ENCODE data around the gene LSR.

LSR gene

GRCh38 chr19:35298561-35298972 is 49.8 kb downstream of the LSR start:
- in situ Hi-C loops (cut with MboI; ENCODE audit: low sequenced_read_pairs), result no loop called here

GRCh38 chr19:35299523-35300338 is 50.9 kb downstream of the LSR start:
- in situ Hi-C loops (cut with MboI; ENCODE audit: low sequenced_read_pairs), result no loop called here

- in situ Hi-C loops (cut with MboI; ENCODE audit: low sequenced_read_pairs), result no loop called here
These were observed 51.5 kb downstream of the LSR start for GRCh38 chr19:35300339-35300649.

DNA sequence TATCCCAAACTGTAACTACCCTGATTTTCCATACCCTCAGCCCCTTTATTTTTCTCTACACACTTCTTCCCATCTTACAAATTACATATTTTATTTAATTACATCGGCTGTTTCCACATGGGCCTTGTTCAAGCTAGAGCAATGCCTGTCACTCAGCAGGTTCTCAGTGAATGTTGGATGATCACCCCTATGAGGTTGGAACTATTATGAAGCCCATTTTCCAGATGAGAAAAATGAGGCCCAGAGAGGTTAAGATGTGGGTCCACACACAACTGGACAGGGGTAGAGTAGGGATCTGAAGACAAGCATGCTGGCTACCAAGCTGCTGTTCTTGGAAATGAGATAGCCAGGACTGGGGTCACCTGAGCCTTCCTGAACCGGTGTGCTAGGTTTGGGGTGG is 53.2 kb downstream of the LSR start:
- in situ Hi-C loops (cut with MboI; ENCODE audit: low sequenced_read_pairs), result no loop called here

DNA sequence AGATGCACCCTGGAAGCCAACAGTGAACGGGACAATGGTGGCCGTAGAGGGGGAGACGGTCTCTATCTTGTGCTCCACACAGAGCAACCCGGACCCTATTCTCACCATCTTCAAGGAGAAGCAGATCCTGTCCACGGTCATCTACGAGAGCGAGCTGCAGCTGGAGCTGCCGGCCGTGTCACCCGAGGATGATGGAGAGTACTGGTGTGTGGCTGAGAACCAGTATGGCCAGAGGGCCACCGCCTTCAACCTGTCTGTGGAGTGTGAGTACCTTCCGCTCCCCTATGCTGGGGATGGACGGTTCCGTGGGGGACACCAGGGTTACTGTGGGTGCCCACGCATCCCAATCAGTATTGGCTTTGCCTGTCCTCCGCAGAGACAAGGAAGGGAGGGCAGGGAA is 53.6 kb downstream of the LSR start:
- in situ Hi-C loops (cut with MboI; ENCODE audit: low sequenced_read_pairs), result no loop called here

- in situ Hi-C loops (cut with MboI; ENCODE audit: low sequenced_read_pairs), result no loop called here
These were observed 54.6 kb downstream of the LSR start for GRCh38 chr19:35303357-35303915.

GRCh38 chr19:35304036-35304435 is 55.2 kb downstream of the LSR start:
- in situ Hi-C loops (cut with MboI; ENCODE audit: low sequenced_read_pairs), result no loop called here

DNA sequence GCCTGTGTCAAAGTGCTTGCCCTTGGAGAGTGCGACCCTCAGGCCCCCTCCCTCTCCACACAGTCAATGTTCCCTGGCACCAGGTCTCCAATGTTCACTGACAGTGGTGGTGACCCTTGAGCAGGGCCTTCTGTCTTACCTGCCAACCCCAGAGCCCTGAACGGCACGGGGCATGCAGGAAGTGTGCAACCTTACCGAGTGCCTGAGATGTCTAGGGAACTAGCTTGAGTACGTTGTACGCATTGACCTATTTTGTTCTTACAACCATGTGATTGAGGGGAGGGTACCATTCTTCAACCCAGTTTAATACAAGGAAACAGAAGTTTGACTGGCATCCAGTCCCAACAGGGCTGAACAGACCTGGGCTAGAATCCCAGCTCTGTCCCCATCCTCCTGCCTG is 56.4 kb downstream of the LSR start:
- in situ Hi-C loops (cut with MboI; ENCODE audit: low sequenced_read_pairs), result no loop called here

DNA sequence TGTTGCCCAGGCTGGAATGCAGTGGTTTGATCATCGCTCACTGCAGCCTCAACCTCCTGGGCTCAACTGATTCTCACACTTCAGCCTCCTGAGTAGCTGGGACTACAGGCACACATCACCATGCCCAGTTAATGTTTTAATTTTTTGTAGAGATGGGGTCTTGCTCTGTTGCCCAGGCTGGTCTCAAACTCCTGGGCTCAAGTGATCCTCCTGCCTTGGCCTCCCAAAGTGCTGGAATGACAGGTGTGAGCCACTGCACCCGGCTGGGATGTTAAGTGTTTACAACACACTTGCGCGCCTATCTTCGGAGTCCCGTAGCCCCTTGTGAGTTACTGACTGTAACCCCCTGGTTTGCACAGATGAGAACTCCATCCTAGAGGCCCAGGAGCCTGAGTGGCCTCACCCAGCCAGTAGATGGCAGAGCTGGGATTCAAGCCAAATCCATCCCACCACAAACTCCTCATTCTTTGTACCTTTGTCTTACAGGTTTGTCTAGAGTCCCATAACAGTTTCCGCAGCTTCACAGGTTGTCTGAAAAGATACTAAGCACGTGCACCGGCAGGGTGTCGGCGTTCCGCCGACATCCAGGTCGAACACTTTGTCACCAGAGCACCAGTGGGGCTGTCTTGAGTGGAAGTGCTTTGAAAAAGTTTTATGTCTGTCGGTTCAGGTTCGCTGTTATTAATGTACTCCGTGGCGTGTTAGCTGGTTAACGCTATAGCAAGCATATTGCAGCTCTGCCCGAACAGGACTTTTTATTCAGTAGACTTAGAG is 57.9 kb downstream of the LSR start:
- in situ Hi-C loops (cut with MboI; ENCODE audit: low sequenced_read_pairs), result no loop called here

- in situ Hi-C loops (cut with MboI; ENCODE audit: low sequenced_read_pairs), result no loop called here
These were observed 59.1 kb downstream of the LSR start for GRCh38 chr19:35307931-35308330.

GRCh38 chr19:35308910-35309309 is 60.1 kb downstream of the LSR start:
- in situ Hi-C loops (cut with MboI; ENCODE audit: low sequenced_read_pairs), result no loop called here

GRCh38 chr19:35309481-35310279 is 60.9 kb downstream of the LSR start:
- in situ Hi-C loops (cut with MboI; ENCODE audit: low sequenced_read_pairs), result no loop called here

DNA sequence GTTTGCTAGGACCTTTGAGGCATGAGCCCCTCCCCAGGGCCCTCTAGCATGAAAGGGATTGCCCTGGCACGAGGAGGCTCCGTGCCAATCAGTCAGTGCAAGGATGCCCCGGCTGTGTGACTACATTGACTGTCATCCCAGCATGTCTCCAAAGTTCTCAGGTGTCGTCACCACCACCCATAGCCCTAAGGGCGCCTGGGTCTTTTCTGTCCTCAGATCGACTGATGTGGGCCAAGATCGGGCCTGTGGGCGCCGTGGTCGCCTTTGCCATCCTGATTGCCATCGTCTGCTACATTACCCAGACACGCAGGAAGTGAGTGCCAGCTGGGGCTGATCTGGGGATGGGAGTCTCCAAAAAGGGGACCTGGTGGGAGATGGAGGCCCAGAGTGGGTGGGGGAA is 61.5 kb downstream of the LSR start:
- in situ Hi-C loops (cut with MboI; ENCODE audit: low sequenced_read_pairs), result no loop called here

- in situ Hi-C loops (cut with MboI; ENCODE audit: low sequenced_read_pairs), result no loop called here
These were observed 62.1 kb downstream of the LSR start for GRCh38 chr19:35310811-35311465.

DNA sequence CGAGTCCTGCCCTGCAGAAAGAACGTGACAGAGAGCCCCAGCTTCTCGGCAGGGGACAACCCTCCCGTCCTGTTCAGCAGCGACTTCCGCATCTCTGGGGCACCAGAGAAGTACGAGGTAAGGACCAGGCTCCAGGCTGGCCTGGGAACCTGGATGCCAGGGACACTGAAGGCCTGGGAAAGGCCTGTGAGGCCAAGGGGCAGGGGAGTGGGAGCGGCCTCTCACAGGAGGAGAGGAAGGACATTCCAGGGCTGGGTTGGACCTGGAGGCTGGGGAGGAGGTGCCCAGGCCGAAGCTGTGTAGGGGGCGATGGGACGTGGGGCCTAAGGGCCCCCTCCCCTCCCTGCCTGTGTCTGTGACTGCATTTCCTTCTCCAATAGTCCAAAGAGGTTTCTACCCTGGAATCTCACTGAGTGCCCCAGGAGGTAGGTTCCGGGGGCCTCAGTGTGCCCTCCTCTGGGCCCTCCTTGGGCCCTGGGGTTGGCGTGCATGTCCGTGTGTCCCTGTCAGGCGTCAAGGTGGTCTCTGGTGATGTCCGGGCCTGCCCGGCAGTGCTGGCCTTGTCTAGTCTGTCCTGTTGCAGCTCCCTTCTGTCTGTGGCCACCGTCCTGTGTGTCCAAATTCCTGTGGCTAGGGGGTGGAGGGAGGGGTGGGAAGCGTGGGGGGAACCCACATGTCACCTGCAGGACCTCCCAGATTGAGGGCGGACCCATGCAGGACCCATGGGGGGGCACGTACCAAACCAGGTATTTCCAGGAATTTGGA is 63.3 kb downstream of the LSR start:
- in situ Hi-C loops (cut with MboI; ENCODE audit: low sequenced_read_pairs), result no loop called here

DNA sequence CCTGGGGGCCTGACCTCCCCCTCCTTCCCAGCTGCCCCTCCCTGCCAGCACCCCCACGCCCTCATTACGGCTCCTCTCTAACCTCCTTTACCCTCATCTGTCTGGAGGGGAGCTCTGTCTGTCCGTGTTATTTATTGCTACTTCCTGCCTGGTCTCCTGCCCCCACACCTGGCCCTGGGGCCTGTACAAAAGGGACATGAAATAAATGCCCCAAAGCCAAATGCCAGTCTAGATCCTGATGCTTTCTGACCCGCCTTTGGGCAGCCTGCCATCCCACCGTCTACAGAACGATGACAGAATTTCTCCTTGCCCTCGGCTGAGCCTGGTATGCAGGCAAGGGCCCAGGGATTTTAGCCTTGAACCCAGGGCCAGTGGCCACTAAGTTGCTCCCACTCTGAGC is 64.8 kb downstream of the LSR start:
- in situ Hi-C loops (cut with MboI; ENCODE audit: low sequenced_read_pairs), result no loop called here

- in situ Hi-C loops (cut with MboI; ENCODE audit: low sequenced_read_pairs), result no loop called here
These were observed 65.2 kb downstream of the LSR start for GRCh38 chr19:35314031-35314430.

DNA sequence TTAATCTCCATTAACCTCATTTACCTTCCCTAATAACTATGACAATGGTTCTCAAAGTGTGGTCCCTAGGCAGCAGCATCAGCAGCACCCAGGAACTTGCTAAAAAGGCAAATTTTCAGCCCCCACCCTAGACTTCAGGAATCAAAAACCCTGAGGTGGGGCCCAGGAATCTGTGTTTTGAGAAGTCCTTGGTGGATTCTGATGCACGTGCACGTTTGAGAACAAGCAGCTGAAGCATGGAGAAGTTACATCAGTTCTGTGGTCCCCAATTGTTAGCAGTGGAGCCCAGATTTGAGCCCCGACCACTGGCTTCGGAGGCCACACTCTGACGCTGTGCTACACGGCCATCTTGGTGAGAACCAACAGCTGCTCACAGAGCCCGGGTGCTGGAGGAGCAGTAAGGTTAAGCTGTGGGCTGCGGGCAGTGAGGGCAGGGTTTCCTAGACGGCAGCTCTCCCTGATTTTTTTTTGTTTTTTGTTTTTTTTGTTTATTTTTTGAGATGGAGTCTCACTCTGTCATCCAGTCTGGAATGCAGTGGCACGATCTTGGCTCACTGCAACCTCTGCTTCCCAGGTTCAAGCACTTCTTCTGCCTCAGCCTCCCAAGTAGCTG is 66.2 kb downstream of the LSR start:
- in situ Hi-C loops (cut with MboI; ENCODE audit: low sequenced_read_pairs), result no loop called here

DNA sequence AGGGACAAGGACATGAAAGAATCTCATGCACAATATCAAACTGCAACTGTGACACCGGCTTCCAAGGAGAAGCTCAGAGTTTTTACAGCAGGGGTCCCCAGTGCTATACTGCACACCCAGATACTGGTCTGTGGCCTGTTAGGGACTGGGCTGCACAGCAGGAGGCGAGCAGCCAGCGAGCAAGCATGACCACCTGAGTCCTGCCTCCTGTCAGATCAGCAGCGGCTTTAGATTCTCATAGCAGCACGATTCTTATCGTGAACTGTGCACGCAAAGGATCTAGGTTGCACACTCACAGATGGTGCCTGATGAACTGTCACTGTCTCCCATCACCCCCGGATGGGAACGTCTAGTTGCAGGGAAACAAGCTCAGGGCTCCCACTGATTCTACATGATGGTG is 67.1 kb downstream of the LSR start:
- in situ Hi-C loops (cut with MboI; ENCODE audit: low sequenced_read_pairs), result no loop called here

GRCh38 chr19:35316560-35316959 is 67.8 kb downstream of the LSR start:
- in situ Hi-C loops (cut with MboI; ENCODE audit: low sequenced_read_pairs), result no loop called here

All from HL-60/S4 treated with phorbol 12-myristate 13-acetate at 8.2 ng/mL for 4 days and 3 days (cell line).